ENCODE results near the gene NEURL4.

Gene NEURL4

DNA sequence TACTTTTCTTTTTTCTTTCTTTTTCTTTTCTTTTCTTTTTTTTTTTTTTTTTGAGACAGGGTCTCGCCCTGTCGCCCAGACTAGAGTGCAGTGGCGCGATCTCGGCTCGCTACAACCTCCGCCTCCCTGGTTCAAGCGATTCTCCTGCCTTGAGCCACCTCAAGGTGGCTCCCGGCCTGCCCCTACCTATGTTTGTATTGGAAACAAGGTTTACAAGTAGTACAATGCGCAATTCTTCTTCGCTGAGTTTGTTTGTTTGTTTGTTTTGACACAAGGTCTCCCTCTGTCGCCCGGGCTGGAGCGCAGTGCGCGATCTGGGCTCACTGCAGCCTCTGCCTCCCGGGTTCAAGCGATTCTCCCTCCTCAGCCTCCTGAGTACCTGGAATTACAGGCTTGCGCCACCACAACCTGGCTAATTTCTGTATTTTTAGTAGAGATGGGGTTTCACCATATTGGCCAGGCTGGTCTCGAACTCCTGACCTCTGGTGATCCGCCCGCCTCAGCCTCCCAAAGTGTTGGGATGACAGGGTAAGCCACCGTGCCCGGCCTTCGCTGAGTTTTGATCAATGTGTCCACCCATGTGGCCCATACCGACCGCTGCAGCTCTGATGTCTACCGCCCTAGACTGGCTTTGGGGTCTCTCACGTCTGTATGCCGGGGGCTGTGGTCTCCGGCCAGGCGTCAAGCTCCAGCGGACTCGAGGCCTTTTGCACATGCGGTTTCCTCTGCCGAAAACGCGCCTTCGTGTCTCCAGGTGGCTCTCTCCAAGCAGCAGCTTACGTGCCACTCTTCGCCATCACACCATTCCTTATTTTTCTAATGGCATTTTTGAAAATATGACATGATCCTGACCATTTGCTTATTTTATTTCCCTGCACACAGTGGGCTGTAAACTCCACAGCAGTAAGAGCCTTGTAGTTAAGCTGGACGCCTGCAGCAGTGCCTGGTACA is 33.6 kb downstream of the NEURL4 start:
- DNase-seq, result no peak

GRCh38 chr17:7294614-7295153 is 34.5 kb downstream of the NEURL4 start, which contains the start of gene YBX2:
Gene YBX2 (minus strand): TSS chr17:7294639. CDS start chr17:7294500, 139 bp downstream.
- DNase-seq, result peak; percentile 86

DNA sequence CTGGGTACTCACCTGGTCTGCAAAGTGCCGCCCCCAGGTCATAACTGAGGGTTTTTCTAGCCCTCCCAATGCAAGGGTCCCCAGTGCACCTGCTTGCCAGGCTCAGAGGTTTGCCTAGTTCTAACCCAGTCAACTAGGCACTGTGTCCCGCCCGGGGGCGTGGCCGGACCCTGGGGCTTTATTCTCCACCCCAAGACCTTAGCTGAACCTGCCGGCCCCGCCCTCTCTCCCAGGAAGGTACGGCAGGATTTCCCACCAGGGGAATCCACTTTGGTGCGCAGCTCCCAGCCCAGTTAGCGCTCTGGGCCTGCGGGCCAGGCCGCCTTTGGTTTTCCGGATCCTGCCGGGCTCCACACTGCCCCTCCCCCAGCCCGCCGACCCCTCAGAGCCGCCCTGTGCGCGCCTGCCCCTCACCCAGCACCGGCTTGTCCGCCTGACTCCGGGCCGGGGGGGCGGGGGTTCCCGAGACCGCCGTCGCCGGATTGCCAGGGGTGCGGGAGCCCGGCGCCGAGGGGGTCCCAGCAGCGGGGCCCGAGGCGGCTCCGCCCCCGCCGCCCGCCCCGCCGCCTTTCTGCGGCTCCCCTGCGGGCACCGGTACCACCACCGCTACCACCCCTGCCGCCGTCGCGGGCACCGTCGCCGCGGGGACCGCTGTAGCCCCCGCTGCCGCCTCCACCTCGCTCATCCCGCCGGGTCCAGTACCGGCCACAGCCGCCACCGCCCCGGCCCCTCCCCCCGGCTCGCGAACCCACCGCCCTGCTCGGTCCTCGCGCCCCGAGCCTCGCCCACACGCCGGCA is 35.1 kb downstream of the NEURL4 start:
- DNase-seq, result no peak

- no peak for DNase-seq
Observed at GRCh38 chr17:7293159-7293558, 36.0 kb downstream of the NEURL4 start.

DNA sequence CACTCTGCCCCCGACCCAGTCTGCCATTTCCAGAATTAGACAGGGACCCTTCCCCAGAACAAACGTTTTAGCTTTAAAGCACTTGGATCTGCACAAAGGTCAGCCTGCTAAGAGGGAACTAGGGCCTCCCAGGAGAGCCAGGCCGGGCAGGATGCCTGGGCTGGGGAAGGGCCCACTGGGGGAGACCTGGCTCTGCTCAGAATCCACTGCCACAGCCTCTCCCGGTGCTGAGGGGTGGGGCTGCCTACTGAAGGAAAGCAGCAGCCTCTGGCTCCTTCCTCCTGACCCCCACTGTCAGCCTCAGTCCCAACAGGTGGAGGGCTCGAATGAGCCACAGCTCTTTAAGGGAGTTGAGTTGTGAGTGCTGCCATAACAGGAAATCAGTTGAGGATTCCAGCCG is 36.4 kb downstream of the NEURL4 start:
- DNase-seq, result no peak

DNA sequence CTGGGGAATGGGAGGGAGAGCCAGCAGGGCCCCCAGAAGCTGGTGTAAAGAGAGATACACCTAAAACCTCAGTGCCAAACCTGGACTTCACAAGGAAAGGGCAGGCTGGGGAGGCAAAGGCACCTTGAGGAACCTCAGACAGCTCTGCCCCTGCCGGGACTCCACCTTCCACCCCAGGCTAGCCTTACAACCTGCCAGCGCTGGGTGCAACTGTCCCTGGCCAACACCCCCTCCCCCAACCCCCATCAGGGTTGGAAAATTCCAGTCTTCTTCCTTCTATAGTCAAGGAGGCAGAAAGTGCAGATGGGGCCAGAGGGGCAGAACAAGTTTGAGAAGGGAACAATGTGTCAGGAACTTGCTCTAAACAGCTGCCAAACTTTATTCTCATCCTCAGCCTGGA is 36.9 kb downstream of the NEURL4 start:
- no peak for DNase-seq

- DNase-seq, result no peak
Observed at GRCh38 chr17:7290685-7291084, 38.5 kb downstream of the NEURL4 start.

GRCh38 chr17:7290166-7290565 is 39.0 kb downstream of the NEURL4 start:
- no peak for DNase-seq

DNA sequence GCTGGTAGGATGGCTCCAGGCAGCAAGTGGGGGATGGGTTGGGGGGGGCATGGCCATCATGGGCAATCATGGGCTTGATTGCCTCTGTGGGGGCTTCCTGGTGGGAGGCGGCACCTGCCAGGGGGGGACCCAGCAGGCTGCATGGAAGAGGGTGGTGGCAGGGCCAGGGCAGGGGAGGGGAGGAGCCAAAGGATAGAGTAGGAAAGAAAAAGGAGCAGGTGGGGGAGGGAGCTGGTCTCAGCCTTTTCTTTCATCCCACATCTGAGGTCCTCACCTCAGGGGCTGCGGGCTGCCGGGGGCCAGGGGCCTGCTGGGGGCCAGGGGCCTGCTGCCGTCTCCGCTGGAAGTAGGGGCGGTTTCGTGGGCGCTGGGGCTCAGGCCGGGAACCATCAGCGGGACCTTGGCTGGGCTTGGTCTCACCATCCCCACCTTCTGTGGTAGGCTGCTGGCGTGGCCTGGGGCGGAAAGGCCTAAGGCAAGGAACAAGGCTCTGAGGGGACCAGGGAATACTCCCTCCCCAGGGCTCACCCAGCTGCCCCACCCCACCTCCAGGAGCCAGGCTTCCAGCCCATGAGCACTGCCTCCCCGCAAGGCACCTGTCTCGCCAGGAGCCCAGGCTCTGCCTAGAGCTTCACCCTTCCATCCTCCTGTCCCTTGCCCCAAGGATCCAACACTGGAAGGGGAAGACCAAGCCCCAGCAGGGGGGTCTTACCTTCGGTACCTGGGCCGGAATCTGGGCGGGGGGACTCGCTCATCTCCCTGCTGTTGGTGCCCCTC is 39.7 kb downstream of the NEURL4 start:
- DNase-seq, result no peak

GRCh38 chr17:7285679-7286078 is 43.5 kb downstream of the NEURL4 start:
- DNase-seq, result no peak

DNA sequence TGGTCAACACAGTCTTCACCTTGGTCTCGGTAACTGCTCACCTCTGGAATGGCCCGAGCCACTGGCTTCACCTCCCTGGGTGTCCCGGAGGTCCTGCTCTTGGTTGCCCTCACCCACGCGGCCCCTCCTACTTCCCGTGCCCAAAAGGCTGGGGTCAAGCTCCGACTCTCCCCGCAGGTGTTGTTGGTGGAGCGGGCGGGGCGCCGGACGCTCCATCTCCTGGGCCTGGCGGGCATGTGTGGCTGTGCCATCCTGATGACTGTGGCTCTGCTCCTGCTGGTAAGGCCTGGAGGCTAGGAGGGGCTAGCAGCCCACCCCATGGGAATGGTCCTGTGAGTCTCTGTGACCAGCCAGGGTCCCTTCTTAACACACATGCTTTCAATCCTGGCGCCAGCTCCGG is 44.2 kb downstream of the NEURL4 start:
- no peak for DNase-seq

DNA sequence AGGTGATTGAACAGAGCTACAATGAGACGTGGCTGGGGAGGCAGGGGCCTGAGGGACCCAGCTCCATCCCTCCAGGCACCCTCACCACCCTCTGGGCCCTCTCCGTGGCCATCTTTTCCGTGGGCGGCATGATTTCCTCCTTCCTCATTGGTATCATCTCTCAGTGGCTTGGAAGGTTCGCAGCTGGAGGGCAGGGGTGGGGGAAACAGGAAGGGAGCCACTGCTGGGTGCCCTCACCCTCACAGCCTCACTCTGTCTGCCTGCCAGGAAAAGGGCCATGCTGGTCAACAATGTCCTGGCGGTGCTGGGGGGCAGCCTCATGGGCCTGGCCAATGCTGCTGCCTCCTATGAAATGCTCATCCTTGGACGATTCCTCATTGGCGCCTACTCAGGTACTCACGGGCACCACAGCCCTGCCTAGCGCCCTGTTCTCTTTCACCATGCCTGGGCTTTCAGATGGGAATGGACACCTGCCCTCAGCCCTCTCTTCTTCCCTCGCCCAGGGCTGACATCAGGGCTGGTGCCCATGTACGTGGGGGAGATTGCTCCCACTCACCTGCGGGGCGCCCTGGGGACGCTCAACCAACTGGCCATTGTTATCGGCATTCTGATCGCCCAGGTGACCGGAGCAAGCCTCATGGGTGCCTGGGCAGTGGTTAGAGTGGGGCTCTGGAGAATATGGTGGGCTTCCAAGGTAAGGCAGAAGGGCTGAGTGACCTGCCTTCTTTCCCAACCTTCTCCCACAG is 45.5 kb downstream of the NEURL4 start:
- DNase-seq, result no peak

- no peak for DNase-seq
Observed at GRCh38 chr17:7282752-7283321, 46.3 kb downstream of the NEURL4 start.

- DNase-seq, result no peak
Observed at GRCh38 chr17:7281953-7282751, 47.0 kb downstream of the NEURL4 start.

- DNase-seq, result peak; percentile 94
Observed at GRCh38 chr17:7281074-7281952, 47.8 kb downstream of the NEURL4 start, which contains the start of gene SLC2A4. Gene SLC2A4 (plus strand): TSS chr17:7281718. CDS start chr17:7281935, 217 bp downstream.

- peak; percentile 91 for DNase-seq
Observed at GRCh38 chr17:7280519-7281073, 48.5 kb downstream of the NEURL4 start.

DNA sequence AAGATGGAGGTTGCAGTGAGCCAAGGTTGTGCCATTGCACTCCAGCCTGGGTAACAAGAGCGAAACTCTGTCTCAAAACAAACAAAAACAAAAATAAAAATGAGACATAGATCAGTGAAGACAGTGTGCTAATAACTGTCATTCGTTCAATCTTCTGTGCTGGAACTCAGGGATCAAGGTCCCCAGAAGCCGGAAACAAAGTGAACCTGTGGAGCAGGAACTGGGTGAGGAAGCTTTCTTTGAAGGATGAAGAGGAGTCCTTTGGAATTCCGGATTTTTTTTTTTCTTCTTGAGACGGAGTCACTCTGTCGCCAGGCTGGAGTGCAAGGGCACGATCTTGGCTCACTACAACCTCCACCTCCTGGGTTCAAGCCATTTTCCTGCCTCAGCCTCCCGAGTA is 49.7 kb downstream of the NEURL4 start:
- DNase-seq, result no peak

DNA sequence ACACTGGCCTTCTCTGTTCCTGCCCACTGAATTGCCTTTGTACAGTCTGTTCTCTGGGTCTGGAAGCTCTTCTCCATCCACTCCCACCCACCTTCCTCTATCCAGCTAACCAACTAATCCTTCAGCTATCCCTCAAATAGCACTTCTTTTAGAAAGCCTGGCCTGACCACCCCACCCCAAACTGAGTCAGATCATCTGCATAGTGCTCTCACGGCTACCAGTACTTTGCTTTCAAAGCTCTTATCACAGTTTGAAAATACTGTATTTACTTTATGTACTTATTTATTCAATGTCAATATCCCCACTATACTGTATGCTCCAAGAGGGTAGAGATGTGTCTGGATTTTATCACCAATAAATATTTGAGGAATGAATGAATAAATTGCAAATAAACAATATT is 62.4 kb downstream of the NEURL4 start:
- no peak for DNase-seq
